Ascending aorta (tissue), 2 donors: ENCODE measurements around the gene GOLGA7B. TPM values are rescaled to one million over a fixed set of nuclear protein-coding genes. Genes with fewer than 3 reads are reported as not detected.
"Not testable (repeated sequence)": the region's sequence is repeated elsewhere in the genome, so short reads cannot be mapped to it uniquely, and the experiment has no call there.

ENCODE experiments used
- DNase-seq, 2 donors: peaks; one replicate each; pipeline ENCODE4 v3.0.0-alpha.2; 2019; ENCODE audit warnings: low spot score in 2 of 2
- H3K27ac ChIP-seq, 2 donors: fragments of 200-600 bp; sonication (generic); one replicate each; pipeline ENCODE4 v1.5.1; 2016 to 2017; ENCODE audit warnings: mild to moderate bottlenecking in 1 of 2
- H3K27me3 ChIP-seq: fragments of 200-600 bp; sonication (generic); one replicate; pipeline ENCODE4 v1.5.1; 2017
- H3K36me3 ChIP-seq, 2 donors: fragments of 200-600 bp; sonication (generic); one replicate each; pipeline ENCODE4 v1.5.1; 2016
- H3K4me1 ChIP-seq, 2 donors: fragments of 200-600 bp; sonication (generic); one replicate each; pipeline ENCODE4 v1.5.1; 2016 to 2017; ENCODE audit warnings: mild to moderate bottlenecking in 1 of 2
- H3K4me3 ChIP-seq, 2 donors: fragments of 200-600 bp; sonication (generic); one replicate each; pipeline ENCODE4 v1.5.1; 2016 to 2017; ENCODE audit warnings: mild to moderate bottlenecking in 1 of 2
- H3K9me3 ChIP-seq, 2 donors: fragments of 200-600 bp; sonication (generic); one replicate each; pipeline ENCODE4 v1.5.1; 2016
- intact Hi-C: fragments of 100-400 bp; cut with DNase I; formaldehyde crosslinking; loops from one replicate; pipeline ENCODE4 v1.15.1; 2023
- total RNA-seq: library from RNA; depleted of rRNA; stranded (reverse); fragments of >200 nt; gene quantifications from one replicate; pipeline ENCODE4 v1.1.0, GENCODE V29; 2016
- TF ChIP-seq, protein P1 (sequence below), 3 experiments: fragments of 200-600 bp in 2 of 3; fragments of 450-650 bp in 1 of 3; sonication (generic) in 2 of 3; IDR thresholded peaks; one replicate each; pipeline ENCODE4 v1.5.1; 2016 to 2019; ENCODE audit warnings: antibody characterized with exemption in 3 of 3, mild to moderate bottlenecking in 1 of 3, moderate library complexity in 1 of 3

Gene GOLGA7B
- total RNA-seq, 1 donor from 2014 or later = 0.11 TPM

DNA sequence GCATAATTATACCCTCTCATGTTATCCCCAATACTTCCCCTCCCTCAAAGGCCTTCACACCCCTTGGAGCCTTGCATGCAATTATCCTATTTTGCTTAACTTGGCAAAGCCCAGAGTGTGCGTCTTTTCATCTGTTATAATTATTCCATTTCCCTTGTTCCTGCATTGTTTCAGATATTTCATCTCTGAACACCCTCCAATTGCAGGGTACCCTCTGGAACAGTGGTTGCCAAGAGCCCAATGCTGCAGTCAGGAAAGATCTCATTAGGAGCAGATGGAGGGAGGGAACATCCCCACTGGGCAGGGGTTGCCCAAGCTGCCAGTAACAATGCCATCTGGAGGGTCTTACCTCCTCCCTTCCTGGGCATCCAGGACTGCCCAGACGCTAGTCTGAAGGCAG, 18.4 kb upstream of the GOLGA7B start:
- Histone ChIP-seq H3K36me3 (no peaks in the 10 kb centered on the region), H3K4me3 (no peak overlapping the region), H3K9me3 (no peaks in the 10 kb centered on the region), H3K27me3 (no peaks in the 10 kb centered on the region), H3K27ac (no peak overlapping the region), H3K4me1 (peaks cover 8 to 11% of the 10 kb centered on the region in 2 donors)
- TF ChIP-seq, protein P1, sequence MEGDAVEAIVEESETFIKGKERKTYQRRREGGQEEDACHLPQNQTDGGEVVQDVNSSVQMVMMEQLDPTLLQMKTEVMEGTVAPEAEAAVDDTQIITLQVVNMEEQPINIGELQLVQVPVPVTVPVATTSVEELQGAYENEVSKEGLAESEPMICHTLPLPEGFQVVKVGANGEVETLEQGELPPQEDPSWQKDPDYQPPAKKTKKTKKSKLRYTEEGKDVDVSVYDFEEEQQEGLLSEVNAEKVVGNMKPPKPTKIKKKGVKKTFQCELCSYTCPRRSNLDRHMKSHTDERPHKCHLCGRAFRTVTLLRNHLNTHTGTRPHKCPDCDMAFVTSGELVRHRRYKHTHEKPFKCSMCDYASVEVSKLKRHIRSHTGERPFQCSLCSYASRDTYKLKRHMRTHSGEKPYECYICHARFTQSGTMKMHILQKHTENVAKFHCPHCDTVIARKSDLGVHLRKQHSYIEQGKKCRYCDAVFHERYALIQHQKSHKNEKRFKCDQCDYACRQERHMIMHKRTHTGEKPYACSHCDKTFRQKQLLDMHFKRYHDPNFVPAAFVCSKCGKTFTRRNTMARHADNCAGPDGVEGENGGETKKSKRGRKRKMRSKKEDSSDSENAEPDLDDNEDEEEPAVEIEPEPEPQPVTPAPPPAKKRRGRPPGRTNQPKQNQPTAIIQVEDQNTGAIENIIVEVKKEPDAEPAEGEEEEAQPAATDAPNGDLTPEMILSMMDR (IDR thresholded peaks at IDR 0.05) = no peak
- DNase-seq = no peak
- intact Hi-C loops = no loop called here

DNA sequence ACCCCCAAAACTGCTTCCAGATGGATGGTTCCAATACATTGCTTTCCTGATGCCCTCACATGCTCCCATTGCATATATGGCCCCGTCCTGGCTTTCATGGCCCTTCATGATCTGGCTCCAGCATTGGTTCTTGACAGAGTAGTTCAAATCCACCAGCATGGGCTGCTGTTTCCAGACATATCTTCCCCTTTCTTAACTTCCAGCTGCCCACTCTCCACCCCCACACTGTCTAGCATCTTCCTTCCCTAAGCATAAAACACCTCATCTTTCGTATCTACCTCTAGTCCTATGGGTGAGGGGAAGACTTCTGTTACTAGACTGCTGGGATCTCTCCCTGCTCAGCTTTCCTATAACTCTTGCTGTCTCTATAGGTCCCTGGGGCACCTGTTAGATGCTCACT, 13.2 kb upstream of the GOLGA7B start:
- no peak overlapping the region for H3K27ac ChIP-seq
- no peaks in the 10 kb centered on the region for H3K9me3 ChIP-seq
- H3K36me3 ChIP-seq = no peaks in the 10 kb centered on the region
- no peak for DNase-seq
- H3K4me1 ChIP-seq = peaks cover 0 to 3% of the 10 kb centered on the region in 2 donors
- intact Hi-C loops = no loop called here
- H3K27me3 ChIP-seq = no peaks in the 10 kb centered on the region
- TF ChIP-seq, protein P1 (IDR thresholded peaks at IDR 0.05) = no peak
- no peak overlapping the region for H3K4me3 ChIP-seq

DNA sequence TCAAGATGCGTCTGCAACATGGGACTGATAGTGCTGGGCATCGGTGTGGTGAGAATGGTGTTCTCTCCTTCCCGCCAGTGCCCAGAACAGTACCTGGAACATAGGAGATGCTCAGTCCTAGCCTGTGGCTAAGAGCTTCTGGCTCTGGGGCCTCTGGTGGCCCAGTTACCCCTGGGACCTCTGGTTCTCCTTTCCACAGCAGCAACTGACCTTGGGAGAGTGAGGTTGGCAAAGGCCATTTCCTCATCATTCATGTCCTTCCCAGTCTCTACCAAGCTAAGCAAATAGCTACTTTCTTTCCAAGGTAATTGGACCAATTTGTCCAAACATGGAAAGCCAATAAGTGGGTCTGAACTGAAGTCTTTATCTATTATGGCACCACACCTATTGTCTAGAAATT, 11.6 kb upstream of the GOLGA7B start:
- Histone ChIP-seq H3K4me3 (no peak overlapping the region), H3K27ac (no peak overlapping the region), H3K4me1 (peaks cover 0 to 3% of the 10 kb centered on the region in 2 donors), H3K9me3 (no peaks in the 10 kb centered on the region), H3K36me3 (no peaks in the 10 kb centered on the region), H3K27me3 (no peaks in the 10 kb centered on the region)
- no peak for DNase-seq
- TF ChIP-seq, protein P1 (IDR thresholded peaks at IDR 0.05) = no peak
- intact Hi-C loops = no loop called here

DNA sequence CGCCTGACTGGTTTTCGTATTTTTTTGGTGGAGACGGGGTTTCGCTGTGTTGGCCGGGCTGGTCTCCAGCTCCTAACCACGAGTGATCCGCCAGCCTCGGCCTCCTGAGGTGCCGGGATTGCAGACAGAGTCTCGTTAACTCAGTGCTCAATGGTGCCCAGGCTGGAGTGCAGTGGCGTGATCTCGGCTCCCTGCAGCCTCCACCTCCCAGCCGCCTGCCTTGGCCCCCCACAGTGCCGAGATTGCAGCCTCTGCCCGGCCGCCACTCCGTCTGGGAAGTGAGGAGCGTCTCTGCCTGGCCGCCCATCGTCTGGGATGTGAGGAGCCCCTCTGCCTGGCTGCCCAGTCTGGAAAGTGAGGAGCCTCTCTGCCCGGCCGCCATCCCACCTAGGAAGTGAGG, 8.5 kb upstream of the GOLGA7B start:
- H3K4me1 ChIP-seq, H3K4me3 ChIP-seq, intact Hi-C loops, DNase-seq, H3K36me3 ChIP-seq, H3K27me3 ChIP-seq, H3K27ac ChIP-seq, H3K9me3 ChIP-seq: not testable (repeated sequence)

DNA sequence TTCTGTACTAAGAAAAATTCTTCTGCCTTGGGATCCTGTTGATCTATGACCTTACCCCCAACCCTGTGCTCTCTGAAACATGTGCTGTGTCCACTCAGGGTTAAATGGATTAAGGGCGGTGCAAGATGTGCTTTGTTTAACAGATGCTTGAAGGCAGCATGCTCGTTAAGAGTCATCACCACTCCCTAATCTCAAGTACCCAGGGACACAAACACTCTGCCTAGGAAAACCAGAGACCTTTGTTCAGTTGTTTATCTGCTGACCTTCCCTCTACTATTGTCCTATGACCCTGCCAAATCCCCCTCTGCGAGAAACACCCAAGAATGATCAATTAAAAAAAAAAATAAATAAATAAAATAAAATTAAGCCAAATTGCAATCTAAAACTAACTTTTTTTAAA, 7.5 kb upstream of the GOLGA7B start:
- H3K27ac ChIP-seq, H3K4me1 ChIP-seq, H3K4me3 ChIP-seq, DNase-seq, H3K27me3 ChIP-seq, intact Hi-C loops, H3K9me3 ChIP-seq, H3K36me3 ChIP-seq: not testable (repeated sequence)

DNA sequence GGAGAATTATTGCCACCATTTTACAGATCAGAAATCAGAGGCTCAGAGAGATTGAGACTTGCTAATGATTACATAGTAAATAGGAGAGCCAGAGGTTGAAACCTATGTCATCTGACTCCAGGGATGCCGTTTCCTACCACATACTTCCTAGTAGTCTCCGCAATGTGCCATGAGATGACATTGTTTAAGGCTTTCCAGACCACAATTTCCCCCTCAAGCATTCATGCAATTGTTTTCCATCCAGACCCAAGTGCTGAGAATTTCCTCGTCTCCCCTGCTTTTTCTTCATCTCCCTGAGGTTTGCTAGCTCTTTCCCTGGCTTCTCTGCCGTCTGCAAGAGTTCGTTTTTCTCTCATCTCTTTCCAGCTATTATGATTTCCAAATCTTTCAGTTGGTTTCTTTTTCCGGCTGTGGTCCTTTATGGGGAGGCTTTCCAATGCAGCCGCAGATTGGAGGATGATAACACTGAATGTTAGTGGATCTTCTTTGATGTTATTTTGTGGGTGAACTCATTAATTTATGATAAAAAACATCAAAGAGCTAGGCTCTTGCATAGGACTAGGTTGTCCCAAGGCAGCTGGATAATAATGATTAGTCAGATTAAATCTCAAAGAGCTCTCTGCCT, 6.9 kb upstream of the GOLGA7B start:
- intact Hi-C loops = no loop called here
- Histone ChIP-seq H3K4me3 (no peak overlapping the region), H3K4me1 (peaks cover 0 to 3% of the 10 kb centered on the region in 2 donors), H3K27me3 (no peaks in the 10 kb centered on the region), H3K27ac (no peak overlapping the region), H3K36me3 (no peaks in the 10 kb centered on the region), H3K9me3 (no peaks in the 10 kb centered on the region)
- TF ChIP-seq, protein P1 (IDR thresholded peaks at IDR 0.05) = no peak
- DNase-seq = no peak

DNA sequence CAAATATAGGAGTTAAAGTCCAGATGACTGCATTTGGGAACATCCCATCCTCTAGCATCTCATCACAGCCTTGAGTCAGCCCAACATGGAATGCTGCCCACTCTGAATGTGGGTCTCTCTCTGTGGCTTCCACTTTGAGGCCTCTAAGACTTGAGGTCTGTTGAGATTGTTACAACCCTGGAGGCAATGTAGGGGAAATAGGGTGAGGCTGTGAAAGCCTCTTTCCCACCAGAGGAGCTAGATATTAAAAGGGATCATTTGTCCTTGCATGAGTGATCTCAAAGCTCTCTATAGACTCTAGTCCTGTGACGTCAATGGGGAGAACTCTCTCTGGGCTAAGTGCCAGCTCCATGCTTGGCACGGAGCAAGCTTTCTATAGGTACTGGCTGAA, 6.4 kb upstream of the GOLGA7B start:
- H3K4me3 ChIP-seq = no peak overlapping the region
- no peak for DNase-seq
- H3K27me3 ChIP-seq = no peaks in the 10 kb centered on the region
- peaks cover 0 to 3% of the 10 kb centered on the region in 2 donors for H3K4me1 ChIP-seq
- no peaks in the 10 kb centered on the region for H3K36me3 ChIP-seq
- H3K27ac ChIP-seq = no peak overlapping the region
- H3K9me3 ChIP-seq = no peaks in the 10 kb centered on the region
- TF ChIP-seq, protein P1 (IDR thresholded peaks at IDR 0.05) = no peak
- intact Hi-C loops = no loop called here

DNA sequence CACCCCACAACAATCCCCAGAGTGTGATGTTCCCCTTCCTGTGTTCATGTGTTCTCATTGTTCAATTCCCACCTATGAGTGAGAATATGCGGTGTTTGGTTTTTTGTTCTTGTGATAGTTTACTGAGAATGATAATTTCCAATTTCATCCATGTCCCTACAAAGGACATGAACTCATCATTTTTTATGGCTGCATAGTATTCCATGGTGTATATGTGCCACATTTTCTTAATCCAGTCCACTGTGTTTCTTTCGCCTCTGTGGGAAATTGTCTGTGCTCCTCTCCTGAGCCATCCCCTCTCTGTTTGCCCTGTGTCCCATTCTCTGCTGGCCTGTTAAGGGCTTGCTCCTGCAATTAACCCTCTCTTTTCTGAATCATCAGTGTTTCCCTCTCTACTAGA, 5.7 kb upstream of the GOLGA7B start:
- H3K27me3 ChIP-seq, DNase-seq, H3K4me3 ChIP-seq, H3K9me3 ChIP-seq, H3K27ac ChIP-seq, H3K4me1 ChIP-seq, intact Hi-C loops, H3K36me3 ChIP-seq: not testable (repeated sequence)
